ENCODE results near the gene RBMY1E.
"Not testable (repeated sequence)": the region's sequence is repeated elsewhere in the genome, so short reads cannot be mapped to it uniquely, and the experiment has no call there.

RBMY1E gene

DNA sequence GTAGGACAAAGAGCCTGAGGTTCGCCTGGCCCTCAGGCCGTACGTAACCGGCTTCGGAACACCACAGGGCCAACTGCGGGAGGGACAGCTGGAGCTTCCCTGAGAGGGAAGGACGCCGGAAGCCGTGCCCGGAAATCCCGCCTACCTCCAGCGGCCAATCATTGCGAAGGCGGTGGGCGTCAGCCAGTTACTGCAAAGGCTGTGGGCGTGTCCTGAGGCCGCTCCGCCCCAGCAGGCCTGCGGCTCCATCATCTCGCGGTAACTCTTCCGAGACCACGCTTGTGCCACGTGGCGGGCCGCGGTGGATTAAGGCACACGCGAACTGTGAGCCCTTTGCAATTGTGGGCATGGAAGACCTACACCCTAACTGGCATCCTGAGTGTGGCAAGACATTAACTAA, at the start of gene RBMY1E:
TSS of gene RBMY1E (minus strand) at position 101 of the 400 bp plus-strand sequence. CDS start 1,978 bp downstream, outside the sequence.
- not testable (repeated sequence) for DNase-seq (ENCODE audit: low spot score)

DNA sequence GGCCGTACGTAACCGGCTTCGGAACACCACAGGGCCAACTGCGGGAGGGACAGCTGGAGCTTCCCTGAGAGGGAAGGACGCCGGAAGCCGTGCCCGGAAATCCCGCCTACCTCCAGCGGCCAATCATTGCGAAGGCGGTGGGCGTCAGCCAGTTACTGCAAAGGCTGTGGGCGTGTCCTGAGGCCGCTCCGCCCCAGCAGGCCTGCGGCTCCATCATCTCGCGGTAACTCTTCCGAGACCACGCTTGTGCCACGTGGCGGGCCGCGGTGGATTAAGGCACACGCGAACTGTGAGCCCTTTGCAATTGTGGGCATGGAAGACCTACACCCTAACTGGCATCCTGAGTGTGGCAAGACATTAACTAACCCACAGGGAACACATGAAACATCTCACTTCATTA, 23.4 kb downstream of the RBMY1E start, which contains the start of gene RBMY1D:
TSS of gene RBMY1D (minus strand) at position 101 of the 400 bp plus-strand sequence. CDS start 2,013 bp downstream, outside the sequence.
- DNase-seq (ENCODE audit: low spot score): not testable (repeated sequence)

DNA sequence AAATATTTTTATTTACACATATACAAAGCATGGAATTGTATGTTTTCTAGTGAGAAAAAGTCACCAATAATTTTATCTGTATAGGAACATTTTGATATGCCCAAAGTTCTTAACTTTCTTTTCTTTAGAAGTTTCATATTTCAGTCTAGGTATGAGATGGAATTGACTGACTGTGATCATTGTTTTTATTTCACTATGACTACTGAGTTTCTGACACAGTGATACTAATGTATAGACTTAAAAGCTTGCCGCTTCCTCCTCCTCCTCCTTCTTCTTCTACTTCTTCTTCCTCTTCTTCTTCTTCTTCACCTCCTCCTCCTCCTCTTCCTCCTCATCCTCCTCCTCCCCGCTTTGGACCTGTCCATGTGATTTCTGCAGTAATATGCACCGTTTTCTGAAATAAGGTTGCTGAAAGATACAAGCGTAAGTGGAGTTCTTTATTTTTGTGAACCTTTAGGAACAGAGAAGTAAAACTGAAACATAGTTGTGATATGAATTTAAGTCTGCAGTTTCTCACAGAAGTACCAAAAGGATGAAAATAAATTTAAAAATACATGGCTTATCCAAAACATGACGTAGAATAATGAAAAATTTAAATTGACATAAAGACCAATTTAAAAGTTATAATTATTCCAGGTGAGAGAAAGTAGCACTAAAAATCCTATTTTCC, 48.3 kb downstream of the RBMY1E start:
- not testable (repeated sequence) for DNase-seq (ENCODE audit: low spot score)

Measured in LoVo (cell line).